Measurements from ENCODE around the gene OVOL1. TPM values are rescaled to one million over a fixed set of nuclear protein-coding genes. Genes with fewer than 3 reads are reported as not detected.
A peak's percentile ranks its signal among the peaks of the same experiment; 100 is the strongest.

The OVOL1 gene
- total and polyA plus RNA-seq, 8 donors: 0.92 to 120 (median 7.8) TPM; not detected in 1

GRCh38 chr11:65817312-65817834 lies 30.5 kb downstream of the OVOL1 start:
- Histone ChIP-seq H3K4me1 (peaks cover 4 to 39% (median 32%) of the 10 kb centered on the region in 4 donors), H3K9me3 (no peaks in the 10 kb centered on the region), H3K36me3 (peaks cover 0 to 10% (median 2%) of the 10 kb centered on the region in 4 donors), H3K27me3 (no peaks in the 10 kb centered on the region), H3K4me3 (peak overlapping the region; percentile 61 to 81 (median 70)), H3K27ac (peak overlapping the region in 4 of 5 donors; percentile 68 to 87 (median 82))
- 58 to 65% (median 63%) methylated on average over 5 of the region's 5 CpGs for WGBS, 5 donors
- intact Hi-C loops (cut with DNase I; ENCODE audit: low total_unique reads): loop anchor here (5.0 kb wide), 1 partner anchor 105 kb away; the partner anchor contains the start of gene KAT5
- DNase-seq: no peak
- TF ChIP-seq CTCF (IDR thresholded peaks at IDR 0.05): no peak

- Histone ChIP-seq H3K36me3 (peaks cover 0 to 10% (median 2%) of the 10 kb centered on the region in 4 donors), H3K4me1 (peaks cover 4 to 43% (median 33%) of the 10 kb centered on the region in 4 donors)
- peak; percentile 20 to 77 (median 46) for TF ChIP-seq POLR2AphosphoS5 (IDR thresholded peaks at IDR 0.05)
- TF ChIP-seq EP300 (IDR thresholded peaks at IDR 0.05): no peak
- TF ChIP-seq POLR2A (IDR thresholded peaks at IDR 0.05): no peak
- TF ChIP-seq CTCF (IDR thresholded peaks at IDR 0.05): peak in 5 of 7 experiments; percentile 93 to 100 (median 99)
Observed at GRCh38 chr11:65817835-65818680, 31.2 kb downstream of the OVOL1 start.

GRCh38 chr11:65821107-65821506 lies 34.2 kb downstream of the OVOL1 start:
- intact Hi-C loops (cut with DNase I; ENCODE audit: low total_unique reads): no loop called here
- Histone ChIP-seq H3K27me3 (no peaks in the 10 kb centered on the region), H3K4me3 (no peak overlapping the region), H3K9me3 (no peaks in the 10 kb centered on the region), H3K4me1 (peaks cover 9 to 37% (median 27%) of the 10 kb centered on the region in 4 donors), H3K36me3 (no peaks in the 10 kb centered on the region), H3K27ac (peak overlapping the region in 4 of 5 donors; percentile 3 to 54 (median 26))
- no peak for TF ChIP-seq POLR2A (IDR thresholded peaks at IDR 0.05)
- TF ChIP-seq EP300 (IDR thresholded peaks at IDR 0.05): no peak
- no peak for TF ChIP-seq CTCF (IDR thresholded peaks at IDR 0.05)
- TF ChIP-seq POLR2AphosphoS5 (IDR thresholded peaks at IDR 0.05): no peak
- WGBS, 5 donors: 24 to 51% (median 32%) methylated on average over 8 of the region's 8 CpGs
- peak in 1 of 2 donors; percentile 31 for DNase-seq

More at GRCh38 chr11:65817835-65818680, 31.2 kb downstream of the OVOL1 start:
- intact Hi-C loops (cut with DNase I; ENCODE audit: low total_unique reads): loop anchor here (5.0 kb wide), 1 partner anchor 106 kb away; the partner anchor contains the start of gene KAT5
- DNase-seq: peak; percentile 97 to 98
- no peaks in the 10 kb centered on the region for H3K9me3 ChIP-seq
- no peaks in the 10 kb centered on the region for H3K27me3 ChIP-seq
- WGBS, 5 donors: 6 to 12% (median 7%) methylated on average over 34 to 74 of the region's 74 CpGs
- peak overlapping the region; percentile 61 to 81 (median 70) for H3K4me3 ChIP-seq
- H3K27ac ChIP-seq: peak overlapping the region; percentile 68 to 89 (median 87)

GRCh38 chr11:65822776-65823528 lies 36.1 kb downstream of the OVOL1 start:
- TF ChIP-seq POLR2A (IDR thresholded peaks at IDR 0.05) (no peak), CTCF (IDR thresholded peaks at IDR 0.05) (no peak), POLR2AphosphoS5 (IDR thresholded peaks at IDR 0.05) (no peak), EP300 (IDR thresholded peaks at IDR 0.05) (no peak)
- 32 to 58% (median 45%) methylated on average over 15 of the region's 15 CpGs for WGBS, 5 donors
- H3K27ac ChIP-seq: peak overlapping the region; percentile 14 to 49 (median 39)
- peak; percentile 39 to 79 for DNase-seq
- H3K9me3 ChIP-seq: no peaks in the 10 kb centered on the region
- no peaks in the 10 kb centered on the region for H3K27me3 ChIP-seq
- peaks cover 5 to 24% (median 16%) of the 10 kb centered on the region in 4 donors for H3K4me1 ChIP-seq
- intact Hi-C loops (cut with DNase I; ENCODE audit: low total_unique reads): no loop called here
- no peak overlapping the region for H3K4me3 ChIP-seq
- H3K36me3 ChIP-seq: no peaks in the 10 kb centered on the region
